Astrocyte (in vitro differentiated cells and primary cell): ENCODE measurements around the gene CCNH.

Experiments
- EZH2 ChIP-seq: IDR thresholded peaks from 2 replicates; pipeline ENCODE4 v1.6.1; 2012; ENCODE audit warnings: mild to moderate bottlenecking, low read length, inconsistent platforms; ENCODE audit not compliant: insufficient read depth
- TF ChIP-seq, protein P1 (sequence below): IDR thresholded peaks from 2 replicates; pipeline ENCODE4 v1.5.1; 2011; ENCODE audit warnings: low read depth, mild to moderate bottlenecking, inconsistent platforms, low read length, moderate library complexity; ENCODE audit not compliant: insufficient read depth

- TF ChIP-seq, protein P1, sequence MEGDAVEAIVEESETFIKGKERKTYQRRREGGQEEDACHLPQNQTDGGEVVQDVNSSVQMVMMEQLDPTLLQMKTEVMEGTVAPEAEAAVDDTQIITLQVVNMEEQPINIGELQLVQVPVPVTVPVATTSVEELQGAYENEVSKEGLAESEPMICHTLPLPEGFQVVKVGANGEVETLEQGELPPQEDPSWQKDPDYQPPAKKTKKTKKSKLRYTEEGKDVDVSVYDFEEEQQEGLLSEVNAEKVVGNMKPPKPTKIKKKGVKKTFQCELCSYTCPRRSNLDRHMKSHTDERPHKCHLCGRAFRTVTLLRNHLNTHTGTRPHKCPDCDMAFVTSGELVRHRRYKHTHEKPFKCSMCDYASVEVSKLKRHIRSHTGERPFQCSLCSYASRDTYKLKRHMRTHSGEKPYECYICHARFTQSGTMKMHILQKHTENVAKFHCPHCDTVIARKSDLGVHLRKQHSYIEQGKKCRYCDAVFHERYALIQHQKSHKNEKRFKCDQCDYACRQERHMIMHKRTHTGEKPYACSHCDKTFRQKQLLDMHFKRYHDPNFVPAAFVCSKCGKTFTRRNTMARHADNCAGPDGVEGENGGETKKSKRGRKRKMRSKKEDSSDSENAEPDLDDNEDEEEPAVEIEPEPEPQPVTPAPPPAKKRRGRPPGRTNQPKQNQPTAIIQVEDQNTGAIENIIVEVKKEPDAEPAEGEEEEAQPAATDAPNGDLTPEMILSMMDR = no peak
- TF ChIP-seq EZH2 = no peak
These were observed 1.2 kb downstream of the CCNH start for GRCh38 chr5:87411586-87411972.
